ENCODE measurements around the gene THRB. TPM values are rescaled to one million over a fixed set of nuclear protein-coding genes. Genes with fewer than 3 reads are reported as not detected.

The THRB gene
- polyA plus RNA-seq, 1 donor, result 31.4 TPM

- no peak for DNase-seq
These were observed 4.5 kb downstream of the THRB start for GRCh38 chr3:24490151-24490550.

GRCh38 chr3:24487325-24488262 lies 7.1 kb downstream of the THRB start:
- no peak for DNase-seq

GRCh38 chr3:24485511-24485910 lies 9.1 kb downstream of the THRB start:
- no peak for DNase-seq

- DNase-seq, result no peak
These were observed 10.8 kb downstream of the THRB start for GRCh38 chr3:24483873-24484272.

- no peak for DNase-seq
These were observed 12.4 kb downstream of the THRB start for GRCh38 chr3:24482096-24482705.

- DNase-seq, result no peak
These were observed 13.5 kb downstream of the THRB start for GRCh38 chr3:24481193-24481592.

- no peak for DNase-seq
These were observed 14.2 kb downstream of the THRB start for GRCh38 chr3:24480497-24480896.

- DNase-seq, result no peak
These were observed 14.8 kb downstream of the THRB start for GRCh38 chr3:24479816-24480215.

DNA sequence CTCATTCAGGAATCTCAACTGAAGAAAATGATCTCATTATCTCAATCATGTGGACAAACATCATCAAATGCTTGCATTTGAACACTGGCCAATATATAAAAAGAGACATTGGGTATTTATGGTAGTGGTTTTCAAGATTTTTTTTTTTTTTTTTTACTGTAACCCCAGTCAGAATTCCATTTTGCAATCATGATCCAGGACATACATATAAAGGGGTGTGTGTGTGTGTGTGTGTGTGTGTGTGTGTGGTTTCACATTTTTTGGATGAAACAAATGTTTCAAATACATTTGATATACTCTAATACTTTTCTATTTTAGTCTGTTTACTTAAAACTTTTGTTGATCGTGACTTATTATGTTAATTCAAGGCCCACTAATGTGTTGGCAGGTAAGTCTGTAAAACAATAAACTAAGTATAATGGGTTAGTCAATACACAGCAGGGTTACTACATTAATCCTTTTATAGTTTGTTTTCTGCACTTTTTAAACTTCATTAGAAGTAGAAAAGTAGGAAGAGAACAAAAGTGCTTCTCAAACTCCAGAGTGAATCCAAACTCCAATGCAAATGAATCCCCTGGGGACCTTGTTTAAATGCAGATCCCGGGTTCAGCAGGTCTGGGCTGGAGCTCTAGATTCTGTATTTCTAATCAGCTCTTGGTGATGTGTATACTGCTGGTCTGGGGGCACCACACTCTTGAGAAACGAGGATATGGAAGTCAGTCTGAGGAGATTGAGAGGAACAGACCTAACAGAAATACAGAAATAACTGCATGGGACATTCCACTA lies 17.6 kb downstream of the THRB start:
- no peak for DNase-seq

GRCh38 chr3:24475925-24476324 lies 18.7 kb downstream of the THRB start:
- no peak for DNase-seq

DNA sequence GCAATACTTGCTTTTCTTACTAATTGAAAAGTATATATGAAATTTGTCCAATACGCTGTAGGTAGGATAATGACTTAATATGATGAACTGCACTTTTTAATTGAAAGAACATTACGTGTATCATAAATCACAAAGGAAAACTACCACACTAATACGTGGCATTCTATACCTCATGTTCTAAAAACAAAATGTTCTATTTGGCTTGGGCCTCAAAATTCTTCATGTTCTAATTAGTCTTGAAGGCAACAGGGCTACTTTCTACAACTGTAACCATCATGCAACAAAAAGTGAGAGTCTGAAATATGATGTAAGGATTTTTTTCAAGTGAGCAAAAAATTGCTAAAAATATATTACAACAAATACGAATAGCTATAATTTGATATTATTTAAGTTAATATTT lies 19.8 kb downstream of the THRB start:
- DNase-seq, result no peak

GRCh38 chr3:24472358-24472757 lies 22.3 kb downstream of the THRB start:
- no peak for DNase-seq

DNA sequence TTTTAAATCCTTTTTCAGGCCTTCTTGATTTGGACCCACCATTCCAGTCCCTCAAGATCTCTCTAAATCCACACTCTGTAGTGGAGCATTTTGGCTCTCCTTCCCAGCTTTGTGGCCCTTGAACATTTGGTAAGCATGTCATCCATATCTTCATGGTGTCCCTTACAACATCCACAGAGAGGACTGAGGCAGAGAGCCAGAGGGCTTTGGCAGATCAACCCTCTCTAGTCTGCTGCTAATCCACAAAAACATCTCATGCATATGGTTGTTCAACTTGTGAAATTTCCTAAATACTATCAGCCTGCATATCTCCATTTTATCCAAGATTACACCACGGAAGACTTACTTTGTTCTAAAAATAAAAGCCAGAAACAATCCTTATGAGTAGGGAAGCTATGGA lies 23.2 kb downstream of the THRB start:
- DNase-seq, result no peak

DNA sequence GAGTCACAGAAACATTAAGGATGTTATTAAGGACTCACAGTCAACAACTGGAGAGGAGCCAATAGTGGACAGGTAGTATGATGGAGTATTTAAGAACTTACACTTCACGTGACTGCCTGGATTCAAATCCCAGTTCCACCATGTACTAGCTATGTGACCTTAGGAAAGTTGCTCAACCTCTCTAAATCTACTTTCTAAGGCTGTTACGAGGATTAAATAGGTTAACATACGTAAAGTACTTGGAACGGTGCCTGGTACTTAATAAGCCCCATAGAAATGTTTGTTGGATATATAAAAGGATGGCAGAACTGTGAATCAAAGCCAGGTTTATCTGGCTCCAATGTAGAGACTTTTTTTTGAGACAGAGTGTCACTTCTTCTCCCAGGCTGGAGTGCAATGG lies 24.4 kb downstream of the THRB start:
- no peak for DNase-seq

GRCh38 chr3:24464389-24464788 lies 30.3 kb downstream of the THRB start:
- no peak for DNase-seq

GRCh38 chr3:24462737-24463136 lies 31.9 kb downstream of the THRB start:
- no peak for DNase-seq

- no peak for DNase-seq
These were observed 33.7 kb downstream of the THRB start for GRCh38 chr3:24460974-24461373.

GRCh38 chr3:24457719-24458118 lies 36.9 kb downstream of the THRB start:
- no peak for DNase-seq

DNA sequence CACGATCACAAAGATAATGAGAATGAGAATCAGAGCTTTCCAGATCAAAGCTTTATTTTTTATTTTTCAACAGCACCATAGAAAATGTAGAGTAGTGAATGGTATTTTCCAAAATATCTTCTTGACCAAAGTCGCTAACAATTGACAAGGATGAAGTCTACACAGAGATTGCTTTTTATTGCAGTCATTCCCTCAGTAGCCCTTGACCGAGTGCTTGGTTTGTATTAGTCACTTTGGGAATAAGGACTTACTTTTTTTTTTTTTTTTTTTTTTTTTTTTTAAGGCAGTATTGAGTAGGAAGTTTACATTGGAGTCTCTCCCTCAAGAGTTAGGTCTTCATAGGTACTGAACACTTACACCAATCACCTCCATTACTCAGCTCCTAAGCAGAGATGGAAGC lies 39.8 kb downstream of the THRB start:
- no peak for DNase-seq

DNA sequence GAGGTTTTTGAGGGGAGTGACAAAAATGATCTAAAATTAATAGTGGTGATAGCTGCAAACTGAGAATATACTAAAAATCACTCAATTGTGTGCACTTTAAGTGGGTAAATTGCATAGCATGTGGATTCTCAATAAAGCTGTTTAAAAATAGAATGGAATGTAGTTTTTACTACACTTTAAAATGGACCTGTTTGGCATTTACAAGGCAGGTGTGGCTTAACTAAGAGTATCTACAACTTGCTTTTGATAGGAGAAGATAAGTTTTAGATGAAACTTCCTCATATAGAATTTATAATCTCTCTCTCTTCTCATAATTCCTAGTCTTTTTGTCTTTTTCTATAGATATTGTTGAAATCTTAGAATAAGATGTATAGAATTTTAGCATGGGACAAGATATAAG lies 40.3 kb downstream of the THRB start:
- DNase-seq, result no peak

GRCh38 chr3:24451461-24452099 lies 43.1 kb downstream of the THRB start:
- DNase-seq, result no peak

DNA sequence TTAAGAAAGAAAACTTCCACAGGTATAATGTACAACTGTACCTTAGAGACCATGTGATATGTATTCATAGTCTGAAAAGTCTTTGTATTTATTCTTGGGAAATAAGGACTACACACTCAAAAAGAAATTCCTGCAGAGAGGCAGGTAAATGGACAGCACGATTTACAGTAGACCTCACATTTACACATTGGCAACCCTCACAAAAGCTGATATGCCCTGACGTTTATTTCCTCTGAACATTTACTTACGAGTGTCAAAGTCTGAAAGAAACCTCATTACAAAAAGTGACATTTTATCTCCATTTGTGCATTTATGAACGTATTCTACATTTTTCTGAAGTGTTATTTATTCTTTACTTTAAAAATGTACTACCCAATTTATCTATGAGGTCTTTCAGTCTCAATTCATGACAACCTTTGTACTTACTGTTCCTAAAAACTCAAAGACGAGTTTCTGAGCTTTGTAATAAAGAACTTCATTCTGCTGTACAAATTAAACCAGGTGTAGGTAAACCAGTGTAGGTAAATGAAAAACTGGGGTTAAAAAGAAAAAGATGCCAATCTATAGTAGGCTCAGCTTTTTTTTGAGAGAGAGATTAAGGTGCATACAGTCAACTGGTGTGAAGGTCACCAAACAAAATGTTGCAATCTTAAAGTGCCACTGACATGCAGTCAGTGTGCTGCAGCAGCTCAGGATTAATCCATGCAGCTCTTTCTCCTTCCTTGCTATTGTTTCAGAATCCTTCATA lies 44.3 kb downstream of the THRB start:
- no peak for DNase-seq
